Hematopoietic multipotent progenitor cell (in vitro differentiated cells): ENCODE measurements around the gene EHMT1. TPM values are rescaled to one million over a fixed set of nuclear protein-coding genes. Genes with fewer than 3 reads are reported as not detected.
A peak's percentile ranks its signal among the peaks of the same experiment; 100 is the strongest.
"Not testable (repeated sequence)": the region's sequence is repeated elsewhere in the genome, so short reads cannot be mapped to it uniquely, and the experiment has no call there.

Experiments
- DNase-seq, 3 donors: peaks; one replicate each; pipeline ENCODE4 v3.0.0-alpha.2; 2011 to 2015; ENCODE audit warnings: low read depth in 2 of 3, low spot score in 2 of 3
- total RNA-seq: library from RNA; depleted of rRNA; stranded (reverse); fragments of >200 nt; gene quantifications from one replicate; pipeline ENCODE4 v1.2.3, GENCODE V29; 2012

Gene EHMT1
- total RNA-seq, 1 donor, result 119 TPM

GRCh38 chr9:137590123-137590468, 28.7 kb upstream of the EHMT1 start:
- DNase-seq, result no peak

- DNase-seq, result peak; percentile 83 to 92 (median 89)
Measured at GRCh38 chr9:137590469-137591383, 28.1 kb upstream of the EHMT1 start, which contains the start of gene ZMYND19. Gene ZMYND19 (minus strand): TSS chr9:137590512. CDS start chr9:137590263, 249 bp downstream.

- no peak for DNase-seq
Measured at GRCh38 chr9:137592767-137593166, 26.0 kb upstream of the EHMT1 start.

- no peak for DNase-seq
Measured at GRCh38 chr9:137593176-137593575, 25.6 kb upstream of the EHMT1 start.

- DNase-seq, result not testable (repeated sequence)
Measured at GRCh38 chr9:137596577-137596976, 22.2 kb upstream of the EHMT1 start.

- no peak for DNase-seq
Measured at GRCh38 chr9:137598943-137599342, 19.9 kb upstream of the EHMT1 start.

- peak in 1 of 3 donors; percentile 60 for DNase-seq
Measured at GRCh38 chr9:137602661-137603060, 16.1 kb upstream of the EHMT1 start.

- no peak for DNase-seq
Measured at GRCh38 chr9:137603879-137604278, 14.9 kb upstream of the EHMT1 start.

- no peak for DNase-seq
Measured at GRCh38 chr9:137604345-137605086, 14.3 kb upstream of the EHMT1 start.

GRCh38 chr9:137605121-137606004, 13.4 kb upstream of the EHMT1 start, which contains the start of gene ARRDC1:
Gene ARRDC1 (plus strand): TSS chr9:137605686. CDS start chr9:137605718, 32 bp downstream.
- peak; percentile 81 to 97 (median 95) for DNase-seq

GRCh38 chr9:137606005-137606621, 12.7 kb upstream of the EHMT1 start:
- no peak for DNase-seq

GRCh38 chr9:137606734-137607138, 12.1 kb upstream of the EHMT1 start:
- no peak for DNase-seq

- DNase-seq, result no peak
Measured at GRCh38 chr9:137607141-137607857, 11.5 kb upstream of the EHMT1 start.

- DNase-seq, result no peak
Measured at GRCh38 chr9:137610944-137611343, 7.9 kb upstream of the EHMT1 start.

- peak in 1 of 3 donors; percentile 47 for DNase-seq
Measured at GRCh38 chr9:137611623-137612609, 6.9 kb upstream of the EHMT1 start.

GRCh38 chr9:137612741-137613142, 6.1 kb upstream of the EHMT1 start:
- DNase-seq, result no peak

GRCh38 chr9:137613259-137613658, 5.5 kb upstream of the EHMT1 start:
- no peak for DNase-seq
